Body of pancreas (tissue), 4 donors: ENCODE measurements around the gene WASL.

ENCODE experiments used
- POLR2A ChIP-seq, 3 donors: fragments of 450-650 bp; IDR thresholded peaks; one replicate each; pipeline ENCODE4 v1.6.1; 2016; ENCODE audit warnings: antibody characterized with exemption in 3 of 3, mild to moderate bottlenecking in 2 of 3
- TF ChIP-seq, protein P1 (sequence below), 7 experiments: fragments of 450-650 bp in 4 of 7; fragments of 200-600 bp in 3 of 7; sonication (generic) in 3 of 7; IDR thresholded peaks; one replicate each; pipeline ENCODE4 v1.5.1; 2016 to 2019; ENCODE audit warnings: antibody characterized with exemption in 7 of 7

DNA sequence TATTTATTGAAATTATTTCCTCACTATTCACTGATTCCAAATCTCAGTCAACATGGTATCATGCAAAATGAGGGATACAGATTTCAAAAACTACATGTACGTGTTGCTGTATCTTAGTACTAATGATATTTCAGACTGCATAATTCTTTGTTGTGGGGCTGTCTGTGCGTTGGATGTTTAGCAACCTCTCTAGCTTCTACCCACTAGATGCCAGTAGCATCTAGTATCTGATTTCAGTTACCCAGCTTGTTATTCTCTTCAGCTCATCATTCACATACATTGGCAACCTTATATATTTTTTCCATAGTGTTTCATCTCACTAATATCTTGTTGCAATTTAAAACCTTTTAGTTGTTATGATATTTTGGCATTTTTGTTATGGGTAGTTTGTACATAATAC is 22.5 kb upstream of the WASL start:
- TF ChIP-seq, protein P1, sequence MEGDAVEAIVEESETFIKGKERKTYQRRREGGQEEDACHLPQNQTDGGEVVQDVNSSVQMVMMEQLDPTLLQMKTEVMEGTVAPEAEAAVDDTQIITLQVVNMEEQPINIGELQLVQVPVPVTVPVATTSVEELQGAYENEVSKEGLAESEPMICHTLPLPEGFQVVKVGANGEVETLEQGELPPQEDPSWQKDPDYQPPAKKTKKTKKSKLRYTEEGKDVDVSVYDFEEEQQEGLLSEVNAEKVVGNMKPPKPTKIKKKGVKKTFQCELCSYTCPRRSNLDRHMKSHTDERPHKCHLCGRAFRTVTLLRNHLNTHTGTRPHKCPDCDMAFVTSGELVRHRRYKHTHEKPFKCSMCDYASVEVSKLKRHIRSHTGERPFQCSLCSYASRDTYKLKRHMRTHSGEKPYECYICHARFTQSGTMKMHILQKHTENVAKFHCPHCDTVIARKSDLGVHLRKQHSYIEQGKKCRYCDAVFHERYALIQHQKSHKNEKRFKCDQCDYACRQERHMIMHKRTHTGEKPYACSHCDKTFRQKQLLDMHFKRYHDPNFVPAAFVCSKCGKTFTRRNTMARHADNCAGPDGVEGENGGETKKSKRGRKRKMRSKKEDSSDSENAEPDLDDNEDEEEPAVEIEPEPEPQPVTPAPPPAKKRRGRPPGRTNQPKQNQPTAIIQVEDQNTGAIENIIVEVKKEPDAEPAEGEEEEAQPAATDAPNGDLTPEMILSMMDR (IDR thresholded peaks at IDR 0.05): no peak
- TF ChIP-seq POLR2A (IDR thresholded peaks at IDR 0.05): no peak
